HL-60 (cell line): Measurements from ENCODE around the gene BANF1.
A peak's percentile ranks its signal among the peaks of the same experiment; 100 is the strongest.

ENCODE experiments used
- DNase-seq, 2 experiments: peaks; one replicate each; pipeline ENCODE4 v3.0.0-alpha.2; 2010 to 2020; ENCODE audit warnings: low read depth in 1 of 2, low spot score in 1 of 2
- H3K27ac ChIP-seq: fragments of 250-450 bp; sonication (Bioruptor Pico); replicated peaks from 2 replicates; pipeline ENCODE4 v1.5.1; 2020; ENCODE audit warnings: mild to moderate bottlenecking, moderate library complexity
- H3K27me3 ChIP-seq: fragments of 250-450 bp; sonication (Bioruptor Pico); 2 replicates; pipeline ENCODE4 v1.5.1; 2021; ENCODE audit warnings: mild to moderate bottlenecking, moderate library complexity; ENCODE audit not compliant: insufficient read depth, poor library complexity, severe bottlenecking
- H3K4me3 ChIP-seq: replicated peaks from 2 replicates; pipeline ENCODE4 v1.5.1; 2011; ENCODE audit warnings: mild to moderate bottlenecking, control low read depth, low read length; ENCODE audit not compliant: insufficient read depth
- GABPA ChIP-seq: IDR thresholded peaks from 2 replicates; pipeline ENCODE4 v1.6.1; 2012; ENCODE audit warnings: low read depth
- POLR2AphosphoS5 ChIP-seq: IDR thresholded peaks from 2 replicates; pipeline ENCODE4 v1.6.1; 2012; ENCODE audit warnings: low read depth
- SPI1 ChIP-seq: IDR thresholded peaks from 2 replicates; pipeline ENCODE4 v1.6.1; 2012; ENCODE audit warnings: low read depth, mild to moderate bottlenecking, borderline replicate concordance
- TF ChIP-seq, protein P1 (sequence below): IDR thresholded peaks from one replicate; pipeline ENCODE4 v1.5.1; 2011; ENCODE audit warnings: low read length, control low read depth, inconsistent platforms; ENCODE audit not compliant: insufficient read depth
- TF ChIP-seq, protein P2 (sequence below): IDR thresholded peaks from 2 replicates; pipeline ENCODE4 v1.6.1; 2012; ENCODE audit warnings: low read depth; ENCODE audit not compliant: insufficient replicate concordance

The BANF1 gene

DNA sequence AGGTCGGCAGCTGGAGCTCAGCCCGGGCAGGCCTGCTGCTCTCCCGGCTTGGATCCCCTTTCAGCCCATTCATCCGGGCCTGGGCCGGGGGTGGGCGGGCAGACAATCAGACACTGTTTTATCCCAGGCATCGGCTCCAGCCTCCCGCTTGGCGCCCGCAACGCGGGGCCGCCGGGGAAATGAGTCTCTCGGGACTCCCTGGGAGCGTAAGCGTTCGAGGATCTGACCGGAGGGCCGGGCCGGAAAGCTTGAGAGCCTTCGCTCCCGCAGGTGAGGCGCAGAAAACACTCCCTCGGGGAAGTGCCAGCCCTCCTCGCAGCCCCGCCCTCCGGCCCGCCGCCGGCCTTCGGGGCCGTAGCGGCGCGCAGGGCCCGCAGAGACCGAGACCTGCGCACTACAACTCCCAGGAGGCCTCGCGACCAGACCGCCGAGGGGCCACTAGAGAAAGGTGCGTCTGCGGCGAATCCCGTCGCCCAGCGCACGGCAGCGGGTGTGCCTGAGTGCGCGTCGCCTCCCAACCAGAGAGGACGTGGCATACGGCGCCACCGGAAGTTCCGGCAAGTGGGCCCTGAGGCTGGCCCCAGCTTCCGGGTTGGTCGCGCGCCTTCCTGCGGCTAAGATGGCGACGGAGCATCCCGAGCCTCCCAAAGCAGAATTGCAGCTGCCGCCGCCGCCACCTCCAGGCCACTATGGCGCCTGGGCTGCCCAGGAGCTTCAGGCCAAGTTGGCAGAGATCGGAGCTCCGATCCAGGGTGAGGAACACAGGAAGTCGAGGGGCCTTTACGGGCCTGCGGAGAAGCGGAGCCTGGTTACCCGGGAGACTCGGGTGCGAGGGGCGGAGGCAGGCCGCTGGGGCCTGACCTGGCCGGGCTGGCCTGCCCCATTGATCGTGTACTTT is 49.7 kb downstream of the BANF1 start, which contains the start of gene SF3B2:
SF3B2 (plus strand) TSS at position 599 of the 898 bp plus-strand sequence; CDS start at position 620, 21 bp downstream.
- peak; percentile 93 for TF ChIP-seq GABPA
- TF ChIP-seq, protein P1, sequence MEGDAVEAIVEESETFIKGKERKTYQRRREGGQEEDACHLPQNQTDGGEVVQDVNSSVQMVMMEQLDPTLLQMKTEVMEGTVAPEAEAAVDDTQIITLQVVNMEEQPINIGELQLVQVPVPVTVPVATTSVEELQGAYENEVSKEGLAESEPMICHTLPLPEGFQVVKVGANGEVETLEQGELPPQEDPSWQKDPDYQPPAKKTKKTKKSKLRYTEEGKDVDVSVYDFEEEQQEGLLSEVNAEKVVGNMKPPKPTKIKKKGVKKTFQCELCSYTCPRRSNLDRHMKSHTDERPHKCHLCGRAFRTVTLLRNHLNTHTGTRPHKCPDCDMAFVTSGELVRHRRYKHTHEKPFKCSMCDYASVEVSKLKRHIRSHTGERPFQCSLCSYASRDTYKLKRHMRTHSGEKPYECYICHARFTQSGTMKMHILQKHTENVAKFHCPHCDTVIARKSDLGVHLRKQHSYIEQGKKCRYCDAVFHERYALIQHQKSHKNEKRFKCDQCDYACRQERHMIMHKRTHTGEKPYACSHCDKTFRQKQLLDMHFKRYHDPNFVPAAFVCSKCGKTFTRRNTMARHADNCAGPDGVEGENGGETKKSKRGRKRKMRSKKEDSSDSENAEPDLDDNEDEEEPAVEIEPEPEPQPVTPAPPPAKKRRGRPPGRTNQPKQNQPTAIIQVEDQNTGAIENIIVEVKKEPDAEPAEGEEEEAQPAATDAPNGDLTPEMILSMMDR: no peak
- peak; percentile 73; the same call in 1 of the 2 replicates for TF ChIP-seq POLR2AphosphoS5
- TF ChIP-seq, protein P2, sequence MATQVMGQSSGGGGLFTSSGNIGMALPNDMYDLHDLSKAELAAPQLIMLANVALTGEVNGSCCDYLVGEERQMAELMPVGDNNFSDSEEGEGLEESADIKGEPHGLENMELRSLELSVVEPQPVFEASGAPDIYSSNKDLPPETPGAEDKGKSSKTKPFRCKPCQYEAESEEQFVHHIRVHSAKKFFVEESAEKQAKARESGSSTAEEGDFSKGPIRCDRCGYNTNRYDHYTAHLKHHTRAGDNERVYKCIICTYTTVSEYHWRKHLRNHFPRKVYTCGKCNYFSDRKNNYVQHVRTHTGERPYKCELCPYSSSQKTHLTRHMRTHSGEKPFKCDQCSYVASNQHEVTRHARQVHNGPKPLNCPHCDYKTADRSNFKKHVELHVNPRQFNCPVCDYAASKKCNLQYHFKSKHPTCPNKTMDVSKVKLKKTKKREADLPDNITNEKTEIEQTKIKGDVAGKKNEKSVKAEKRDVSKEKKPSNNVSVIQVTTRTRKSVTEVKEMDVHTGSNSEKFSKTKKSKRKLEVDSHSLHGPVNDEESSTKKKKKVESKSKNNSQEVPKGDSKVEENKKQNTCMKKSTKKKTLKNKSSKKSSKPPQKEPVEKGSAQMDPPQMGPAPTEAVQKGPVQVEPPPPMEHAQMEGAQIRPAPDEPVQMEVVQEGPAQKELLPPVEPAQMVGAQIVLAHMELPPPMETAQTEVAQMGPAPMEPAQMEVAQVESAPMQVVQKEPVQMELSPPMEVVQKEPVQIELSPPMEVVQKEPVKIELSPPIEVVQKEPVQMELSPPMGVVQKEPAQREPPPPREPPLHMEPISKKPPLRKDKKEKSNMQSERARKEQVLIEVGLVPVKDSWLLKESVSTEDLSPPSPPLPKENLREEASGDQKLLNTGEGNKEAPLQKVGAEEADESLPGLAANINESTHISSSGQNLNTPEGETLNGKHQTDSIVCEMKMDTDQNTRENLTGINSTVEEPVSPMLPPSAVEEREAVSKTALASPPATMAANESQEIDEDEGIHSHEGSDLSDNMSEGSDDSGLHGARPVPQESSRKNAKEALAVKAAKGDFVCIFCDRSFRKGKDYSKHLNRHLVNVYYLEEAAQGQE: peak; percentile 64
- peak; percentile 1; the same call in 1 of the 2 replicates for TF ChIP-seq SPI1
- peak; percentile 97 to 99 for DNase-seq
- peak within 1 kb of the TSS; percentile 100 for H3K4me3 ChIP-seq
- no peaks in the 10 kb centered on the region for H3K27me3 ChIP-seq
- peak within 1 kb of the TSS; percentile 79 for H3K27ac ChIP-seq

DNA sequence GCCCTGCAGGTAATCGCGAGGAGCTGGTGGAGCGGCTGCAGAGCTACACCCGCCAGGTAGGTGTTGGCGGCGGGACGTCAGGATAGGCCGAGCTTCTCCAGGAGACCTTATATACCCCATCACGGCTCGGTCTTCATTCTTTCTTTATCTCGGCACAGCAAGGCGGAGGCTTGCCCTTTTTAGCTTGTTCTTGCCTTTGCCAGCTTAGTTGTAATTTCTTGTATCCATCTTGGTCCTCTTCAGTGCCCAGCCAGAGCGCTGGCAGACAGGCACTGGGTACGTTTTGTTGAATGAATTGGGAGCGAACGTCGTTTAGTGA is 50.3 kb downstream of the BANF1 start:
- Histone ChIP-seq H3K27me3 (no peaks in the 10 kb centered on the region), H3K4me3 (peak overlapping the region; percentile 100), H3K27ac (peak overlapping the region; percentile 79)
- DNase-seq: no peak
- TF ChIP-seq, protein P2: no peak
- TF ChIP-seq GABPA (no peak), SPI1 (no peak), POLR2AphosphoS5 (no peak)
- TF ChIP-seq, protein P1: no peak
